HepG2 (cell line): Measurements from ENCODE around the gene ESR2. TPM values are rescaled to one million over a fixed set of nuclear protein-coding genes. Genes with fewer than 3 reads are reported as not detected.

Experiments
- ATAC-seq: fragments of 200-7000 bp; cut with Tn5 transposase; 3 replicates; pipeline ENCODE4 v1.9.1; 2020; ENCODE audit warnings: mild to moderate bottlenecking, moderate library complexity
- BruUV-seq: library from RNA; stranded (reverse); fragments of 400-500 nt; replicated peaks from 2 replicates; lab custom pipeline; 2021; lab: Mats Ljungman, UMichigan
- CTCF ChIA-PET: fragments of 300-600 bp; formaldehyde crosslinking; extraction: SDS; loops from one replicate; lab custom pipeline; 2021; ENCODE audit warnings: low total read pairs, inconsistent platforms, low intra/inter-chr PET ratio; lab: Yijun Ruan, JAX
- POLR2A ChIA-PET: fragments of 350-600 bp; sonication (Branson Sonifier 250); formaldehyde crosslinking; loops from one replicate; lab custom pipeline; 2020; ENCODE audit warnings: antibody characterized with exemption, inconsistent platforms; lab: Yijun Ruan, JAX
- DNase-seq: peaks from one replicate; pipeline ENCODE4 v3.0.0-alpha.2; 2015; ENCODE audit warnings: low spot score
- FAIRE-seq: peaks from 3 replicates; lab custom pipeline; 2011; peaks lifted over from hg19 to GRCh38; lab: Jason Lieb, UNC
- H2AFZ ChIP-seq: one replicate; pipeline ENCODE4 v1.6.1; 2011; ENCODE audit warnings: low read length, inconsistent platforms
- H3K27ac ChIP-seq: fragments of 300-600 bp; 3 replicates; pipeline ENCODE4 v1.8.0; 2011; ENCODE audit warnings: mixed run types, mild to moderate bottlenecking, mixed read lengths, low read length, inconsistent platforms; ENCODE audit not compliant: insufficient read depth; ENCODE audit errors: extremely low read length
- H3K27me3 ChIP-seq, 2 experiments: fragments of 200-600 bp in 1 of 2; 2 replicates in 1 of 2; 3 replicates in 1 of 2; pipeline versions ENCODE4 v1.6.0 to v1.8.0; 2011; ENCODE audit warnings: low read length in 2 of 2, mild to moderate bottlenecking in 2 of 2, moderate library complexity in 2 of 2, inconsistent platforms in 1 of 2; ENCODE audit not compliant: insufficient read depth in 2 of 2, control insufficient read depth in 1 of 2
- H3K36me3 ChIP-seq, 2 experiments: fragments of 200-600 bp in 1 of 2; replicated peaks in 1 of 2; 2 replicates in 1 of 2; 3 replicates in 1 of 2; pipeline versions ENCODE4 v1.5.1 to v1.8.0; 2011; ENCODE audit warnings: low read length in 2 of 2, inconsistent platforms in 1 of 2; ENCODE audit not compliant: insufficient read depth in 2 of 2, control insufficient read depth in 1 of 2
- H3K4me1 ChIP-seq: 2 replicates; pipeline ENCODE4 v1.5.1; 2012; ENCODE audit warnings: low read length, inconsistent platforms; ENCODE audit not compliant: insufficient read depth
- H3K4me2 ChIP-seq: 2 replicates; pipeline ENCODE4 v1.6.0; 2011; ENCODE audit warnings: low read depth, low read length, inconsistent platforms
- H3K4me3 ChIP-seq, 3 experiments: fragments of 200-600 bp in 1 of 3; sonication (generic), shearing (Covaris generic) in 1 of 3; replicated peaks in 1 of 3; 2 replicates each; pipeline ENCODE4 v1.5.1; 2011 to 2016; ENCODE audit warnings: low read length in 3 of 3, inconsistent platforms in 2 of 3, low read depth in 2 of 3, mild to moderate bottlenecking in 2 of 3, control low read depth in 1 of 3, mixed read lengths in 1 of 3; ENCODE audit not compliant: insufficient read depth in 1 of 3
- H3K79me2 ChIP-seq: one replicate; pipeline ENCODE4 v1.6.1; 2011; ENCODE audit warnings: low read length, inconsistent platforms; ENCODE audit not compliant: insufficient read depth
- H3K9ac ChIP-seq: 2 replicates; pipeline ENCODE4 v1.6.0; 2011; ENCODE audit warnings: mild to moderate bottlenecking, low read depth, low read length, inconsistent platforms; ENCODE audit not compliant: insufficient read depth
- H3K9me3 ChIP-seq: 2 replicates; pipeline ENCODE4 v1.5.1; 2012; ENCODE audit warnings: mild to moderate bottlenecking, low read length
- H4K20me1 ChIP-seq: 2 replicates; pipeline ENCODE4 v1.6.0; 2011; ENCODE audit warnings: inconsistent platforms, mild to moderate bottlenecking, low read length, moderate library complexity; ENCODE audit not compliant: insufficient read depth
- BORCS8-MEF2B ChIP-seq: sonication (generic); formaldehyde crosslinking; IDR thresholded peaks from 2 replicates; pipeline ENCODE4 v1.8.0; 2022; ENCODE audit warnings: mild to moderate bottlenecking, missing genetic modification reagents
- HOXA7 ChIP-seq: sonication (generic); formaldehyde crosslinking; IDR thresholded peaks from 2 replicates; pipeline ENCODE4 v1.8.1; 2022; ENCODE audit warnings: mild to moderate bottlenecking, missing genetic modification reagents, moderate library complexity
- IKZF4 ChIP-seq: sonication (generic); formaldehyde crosslinking; IDR thresholded peaks from 2 replicates; pipeline ENCODE4 v1.5.1; 2020; ENCODE audit warnings: borderline replicate concordance, mild to moderate bottlenecking, low read depth, missing genetic modification reagents; ENCODE audit errors: not compliant biosample characterization
- SIN3B ChIP-seq: fragments of 150-350 bp; IDR thresholded peaks from 2 replicates; pipeline ENCODE4 v1.6.1; 2014; ENCODE audit warnings: low read length
- ZBTB21 ChIP-seq: sonication (generic); formaldehyde crosslinking; IDR thresholded peaks from 2 replicates; pipeline ENCODE4 v1.4.0; 2020; ENCODE audit warnings: missing genetic modification reagents
- ZFP1 ChIP-seq: IDR thresholded peaks from 2 replicates; pipeline ENCODE4 v1.6.1; 2016
- ZNF629 ChIP-seq: sonication (generic); formaldehyde crosslinking; conservative IDR thresholded peaks from 2 replicates; pipeline ENCODE4 v1.5.0; 2020; ENCODE audit warnings: missing genetic modification reagents
- ZNF713 ChIP-seq: sonication (generic); formaldehyde crosslinking; IDR thresholded peaks from 2 replicates; pipeline ENCODE4 v1.4.0; 2020; ENCODE audit warnings: mild to moderate bottlenecking, missing genetic modification reagents
- WGBS: methylation state at CpG from one replicate; pipeline ENCODE4 v1.1.6; 2017; ENCODE audit warnings: low lambda C conversion rate; 5-methylcytosine and 5-hydroxymethylcytosine counted together
- in situ Hi-C: cut with HindIII; loops from 2 replicates; pipeline ENCODE4 v1.10.0; 2017; ENCODE audit warnings: low pct_unique_long_range_greater_than_20kb; ENCODE audit not compliant: extremely low pct_ligation_motif_present
- intact Hi-C: fragments of 100-400 bp; cut with micrococcal nuclease; formaldehyde crosslinking; loops from one replicate; pipeline ENCODE4 v1.10.0; 2022; ENCODE audit not compliant: unreplicated experiment
- polyA plus RNA-seq, 8 experiments: library from polyadenylated mRNA; depleted of rRNA in 3 of 8; stranded (reverse) in 7 of 8; unstranded in 1 of 8; fragments of >200 nt; fragmentation: Illumina TruSeq in 4 of 8; extraction: Trizol in 4 of 8; gene quantifications; 2 replicates each; pipeline versions ENCODE4 v1.2.1 to v1.2.3, GENCODE V29; 2011 to 2016; ENCODE audit warnings: low read depth in 4 of 8, missing spikeins in 1 of 8, mixed read lengths in 1 of 8; ENCODE audit not compliant: insufficient read depth in 1 of 8
- total RNA-seq, 5 experiments: library from RNA; depleted of rRNA; stranded (reverse); fragments of >200 nt; fragmentation: Illumina TruSeq; extraction: Trizol; gene quantifications; 2 replicates each; pipeline ENCODE4 v1.2.3, GENCODE V29; 2016; ENCODE audit warnings: low read depth in 1 of 5
- TF ChIP-seq, protein P1 (sequence below): sonication (generic); formaldehyde crosslinking; IDR thresholded peaks from 2 replicates; pipeline ENCODE4; 2020; ENCODE audit warnings: missing genetic modification reagents, mild to moderate bottlenecking, borderline replicate concordance
- TF ChIP-seq, protein P2 (sequence below): sonication (generic); formaldehyde crosslinking; IDR thresholded peaks from 2 replicates; pipeline ENCODE4 v1.4.0; 2020; ENCODE audit warnings: missing genetic modification reagents

Gene ESR2
- total and polyA plus RNA-seq, 2 of the 13 experiments (the other 11 are each of a cell fraction or from before 2014, with no cell fraction given) = 0.01 to 0.04 TPM

DNA sequence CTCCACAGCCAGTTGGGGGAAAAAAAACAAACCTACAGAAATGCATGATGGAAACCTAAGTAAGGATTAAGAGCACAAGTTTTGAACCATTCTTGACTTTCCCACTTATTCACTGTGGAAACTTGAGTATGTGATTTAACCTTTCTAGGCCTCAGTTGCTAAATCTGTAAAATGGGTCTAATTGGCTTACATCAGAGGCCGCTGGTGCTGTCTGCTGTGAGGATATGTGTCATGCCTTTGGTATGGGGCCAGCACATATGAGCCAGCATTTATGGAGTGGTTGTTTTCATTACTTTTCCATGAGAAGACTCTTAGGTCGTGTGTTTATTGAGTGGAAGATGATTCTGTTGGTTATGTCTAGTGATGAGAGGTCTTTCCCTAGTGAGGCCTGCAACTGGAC is 102.4 kb downstream of the ESR2 start:
- Histone ChIP-seq H3K9me3 (no peaks in the 10 kb centered on the region), H3K4me2 (no peak overlapping the region), H3K27ac (no peak overlapping the region), H3K36me3 (no peaks in the 10 kb centered on the region), H2AFZ (no peak overlapping the region), H3K4me1 (peaks cover 13% of the 10 kb centered on the region), H3K27me3 (no peaks in the 10 kb centered on the region), H4K20me1 (no peaks in the 10 kb centered on the region), H3K79me2 (no peaks in the 10 kb centered on the region), H3K4me3 (no peak overlapping the region), H3K9ac (no peak overlapping the region)
- TF ChIP-seq ZNF629 (CRISPR knock-in tag) (peak; percentile 76), SIN3B (no peak), ZFP1 (no peak), BORCS8-MEF2B (CRISPR knock-in tag) (no peak)
- BruUV-seq = no TSS peak
- no peak for FAIRE-seq
- WGBS = 78% methylated on average over 2 of the region's 2 CpGs
- POLR2A ChIA-PET = no interaction called here
- in situ Hi-C loops = no loop called here
- no peak for DNase-seq
- CTCF ChIA-PET = no interaction called here
- intact Hi-C loops = no loop called here
- ATAC-seq = no peak

DNA sequence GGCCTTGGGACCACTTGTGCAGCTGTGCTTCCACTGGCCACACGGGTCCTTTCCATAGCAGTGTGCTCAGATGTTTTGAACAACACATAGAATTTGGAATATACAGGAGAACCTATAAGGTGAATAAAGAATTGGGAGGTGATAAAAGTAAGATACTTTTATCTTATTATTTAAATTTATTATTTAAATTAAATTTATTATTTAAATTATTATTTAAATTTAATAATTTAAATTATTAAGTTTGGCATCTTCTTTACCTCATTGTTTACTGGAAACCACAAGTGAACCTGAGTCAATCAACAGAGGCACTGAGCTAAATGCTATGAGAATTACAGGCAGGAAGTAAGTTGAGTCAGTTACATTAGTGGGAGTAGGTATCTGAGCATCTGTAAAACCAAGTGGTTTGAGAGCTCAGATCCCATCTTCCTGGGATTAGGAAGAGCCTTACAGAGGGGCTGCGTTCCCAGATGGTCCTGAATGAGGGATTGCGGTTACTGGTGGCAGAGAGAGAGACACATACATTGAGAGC is 103.1 kb downstream of the ESR2 start:
- Histone ChIP-seq H3K27me3 (no peaks in the 10 kb centered on the region), H3K9me3 (no peaks in the 10 kb centered on the region), H2AFZ (no peak overlapping the region), H3K79me2 (no peaks in the 10 kb centered on the region), H3K36me3 (no peaks in the 10 kb centered on the region), H3K9ac (no peak overlapping the region), H3K4me2 (no peak overlapping the region), H3K4me3 (no peak overlapping the region), H3K27ac (no peak overlapping the region), H4K20me1 (no peaks in the 10 kb centered on the region), H3K4me1 (peaks cover 13% of the 10 kb centered on the region)
- intact Hi-C loops (no loop called here), in situ Hi-C loops (no loop called here)
- 94% methylated on average over 3 of the region's 3 CpGs for whole genome bisulfite sequencing
- no peak for DNase-seq
- ChIA-PET POLR2A (no interaction called here), CTCF (no interaction called here)
- no TSS peak for BruUV-seq
- FAIRE-seq = no peak
- no peak for ATAC-seq
- TF ChIP-seq, protein P1, sequence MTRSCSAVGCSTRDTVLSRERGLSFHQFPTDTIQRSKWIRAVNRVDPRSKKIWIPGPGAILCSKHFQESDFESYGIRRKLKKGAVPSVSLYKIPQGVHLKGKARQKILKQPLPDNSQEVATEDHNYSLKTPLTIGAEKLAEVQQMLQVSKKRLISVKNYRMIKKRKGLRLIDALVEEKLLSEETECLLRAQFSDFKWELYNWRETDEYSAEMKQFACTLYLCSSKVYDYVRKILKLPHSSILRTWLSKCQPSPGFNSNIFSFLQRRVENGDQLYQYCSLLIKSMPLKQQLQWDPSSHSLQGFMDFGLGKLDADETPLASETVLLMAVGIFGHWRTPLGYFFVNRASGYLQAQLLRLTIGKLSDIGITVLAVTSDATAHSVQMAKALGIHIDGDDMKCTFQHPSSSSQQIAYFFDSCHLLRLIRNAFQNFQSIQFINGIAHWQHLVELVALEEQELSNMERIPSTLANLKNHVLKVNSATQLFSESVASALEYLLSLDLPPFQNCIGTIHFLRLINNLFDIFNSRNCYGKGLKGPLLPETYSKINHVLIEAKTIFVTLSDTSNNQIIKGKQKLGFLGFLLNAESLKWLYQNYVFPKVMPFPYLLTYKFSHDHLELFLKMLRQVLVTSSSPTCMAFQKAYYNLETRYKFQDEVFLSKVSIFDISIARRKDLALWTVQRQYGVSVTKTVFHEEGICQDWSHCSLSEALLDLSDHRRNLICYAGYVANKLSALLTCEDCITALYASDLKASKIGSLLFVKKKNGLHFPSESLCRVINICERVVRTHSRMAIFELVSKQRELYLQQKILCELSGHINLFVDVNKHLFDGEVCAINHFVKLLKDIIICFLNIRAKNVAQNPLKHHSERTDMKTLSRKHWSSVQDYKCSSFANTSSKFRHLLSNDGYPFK (CRISPR knock-in tag) = no peak
- no peak for TF ChIP-seq ZBTB21 (CRISPR knock-in tag)
- TF ChIP-seq, protein P2, sequence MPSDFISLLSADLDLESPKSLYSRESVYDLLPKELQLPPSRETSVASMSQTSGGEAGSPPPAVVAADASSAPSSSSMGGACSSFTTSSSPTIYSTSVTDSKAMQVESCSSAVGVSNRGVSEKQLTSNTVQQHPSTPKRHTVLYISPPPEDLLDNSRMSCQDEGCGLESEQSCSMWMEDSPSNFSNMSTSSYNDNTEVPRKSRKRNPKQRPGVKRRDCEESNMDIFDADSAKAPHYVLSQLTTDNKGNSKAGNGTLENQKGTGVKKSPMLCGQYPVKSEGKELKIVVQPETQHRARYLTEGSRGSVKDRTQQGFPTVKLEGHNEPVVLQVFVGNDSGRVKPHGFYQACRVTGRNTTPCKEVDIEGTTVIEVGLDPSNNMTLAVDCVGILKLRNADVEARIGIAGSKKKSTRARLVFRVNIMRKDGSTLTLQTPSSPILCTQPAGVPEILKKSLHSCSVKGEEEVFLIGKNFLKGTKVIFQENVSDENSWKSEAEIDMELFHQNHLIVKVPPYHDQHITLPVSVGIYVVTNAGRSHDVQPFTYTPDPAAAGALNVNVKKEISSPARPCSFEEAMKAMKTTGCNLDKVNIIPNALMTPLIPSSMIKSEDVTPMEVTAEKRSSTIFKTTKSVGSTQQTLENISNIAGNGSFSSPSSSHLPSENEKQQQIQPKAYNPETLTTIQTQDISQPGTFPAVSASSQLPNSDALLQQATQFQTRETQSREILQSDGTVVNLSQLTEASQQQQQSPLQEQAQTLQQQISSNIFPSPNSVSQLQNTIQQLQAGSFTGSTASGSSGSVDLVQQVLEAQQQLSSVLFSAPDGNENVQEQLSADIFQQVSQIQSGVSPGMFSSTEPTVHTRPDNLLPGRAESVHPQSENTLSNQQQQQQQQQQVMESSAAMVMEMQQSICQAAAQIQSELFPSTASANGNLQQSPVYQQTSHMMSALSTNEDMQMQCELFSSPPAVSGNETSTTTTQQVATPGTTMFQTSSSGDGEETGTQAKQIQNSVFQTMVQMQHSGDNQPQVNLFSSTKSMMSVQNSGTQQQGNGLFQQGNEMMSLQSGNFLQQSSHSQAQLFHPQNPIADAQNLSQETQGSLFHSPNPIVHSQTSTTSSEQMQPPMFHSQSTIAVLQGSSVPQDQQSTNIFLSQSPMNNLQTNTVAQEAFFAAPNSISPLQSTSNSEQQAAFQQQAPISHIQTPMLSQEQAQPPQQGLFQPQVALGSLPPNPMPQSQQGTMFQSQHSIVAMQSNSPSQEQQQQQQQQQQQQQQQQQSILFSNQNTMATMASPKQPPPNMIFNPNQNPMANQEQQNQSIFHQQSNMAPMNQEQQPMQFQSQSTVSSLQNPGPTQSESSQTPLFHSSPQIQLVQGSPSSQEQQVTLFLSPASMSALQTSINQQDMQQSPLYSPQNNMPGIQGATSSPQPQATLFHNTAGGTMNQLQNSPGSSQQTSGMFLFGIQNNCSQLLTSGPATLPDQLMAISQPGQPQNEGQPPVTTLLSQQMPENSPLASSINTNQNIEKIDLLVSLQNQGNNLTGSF (CRISPR knock-in tag) = no peak
- TF ChIP-seq IKZF4 (CRISPR knock-in tag) = no peak
- TF ChIP-seq HOXA7 = no peak
- TF ChIP-seq ZNF713 (CRISPR knock-in tag) = no peak
